Endometrium (tissue), 2 donors: ENCODE results near the gene CAPZA2.
"Not testable (repeated sequence)": the region's sequence is repeated elsewhere in the genome, so short reads cannot be mapped to it uniquely, and the experiment has no call there.

ENCODE experiments used
- FAIRE-seq: peaks from 2 replicates; lab custom pipeline; 2012; peaks lifted over from hg19 to GRCh38; lab: Jason Lieb, UNC
- donor health status: control.
- donor health status: control.

The CAPZA2 gene

GRCh38 chr7:116955340-116955739 lies 93.0 kb downstream of the CAPZA2 start:
- no peak for FAIRE-seq

GRCh38 chr7:116955801-116956476 lies 93.6 kb downstream of the CAPZA2 start:
- no peak for FAIRE-seq

GRCh38 chr7:116956477-116956804 lies 94.1 kb downstream of the CAPZA2 start:
- no peak for FAIRE-seq

- FAIRE-seq = no peak
Observed at GRCh38 chr7:116957874-116958273, 95.5 kb downstream of the CAPZA2 start.

GRCh38 chr7:116961966-116962673 lies 99.7 kb downstream of the CAPZA2 start:
- not testable (repeated sequence) for FAIRE-seq

- no peak for FAIRE-seq
Observed at GRCh38 chr7:116963234-116963633, 100.8 kb downstream of the CAPZA2 start.

- FAIRE-seq = no peak
Observed at GRCh38 chr7:116966601-116967000, 104.2 kb downstream of the CAPZA2 start.

GRCh38 chr7:116967254-116967922 lies 105.0 kb downstream of the CAPZA2 start:
- no peak for FAIRE-seq

GRCh38 chr7:116967983-116968382 lies 105.6 kb downstream of the CAPZA2 start:
- FAIRE-seq = no peak

- no peak for FAIRE-seq
Observed at GRCh38 chr7:116968631-116969030, 106.2 kb downstream of the CAPZA2 start.

- no peak for FAIRE-seq
Observed at GRCh38 chr7:116969371-116969902, 107.0 kb downstream of the CAPZA2 start.

- no peak for FAIRE-seq
Observed at GRCh38 chr7:116970238-116970910, 108.0 kb downstream of the CAPZA2 start.

GRCh38 chr7:116971153-116971552 lies 108.8 kb downstream of the CAPZA2 start:
- not testable (repeated sequence) for FAIRE-seq
